DOHH2 (cell line): ENCODE results near the gene MACROD2.

ENCODE experiments used
- H3F3A ChIP-seq: fragments of 200-600 bp; sonication (generic), shearing (Covaris generic); 2 replicates; pipeline ENCODE4 v1.6.0; 2016; ENCODE audit warnings: antibody characterized with exemption, mild to moderate bottlenecking; ENCODE audit not compliant: control insufficient read depth, insufficient read depth
- H3K27ac ChIP-seq: fragments of 200-600 bp; sonication (generic); 2 replicates; pipeline ENCODE4 v1.5.1; 2014; ENCODE audit warnings: low read depth, mild to moderate bottlenecking, low read length, moderate library complexity
- H3K27me3 ChIP-seq: fragments of 200-600 bp; sonication (generic); 2 replicates; pipeline ENCODE4 v1.6.1; 2014; ENCODE audit warnings: mild to moderate bottlenecking, low read length, mixed read lengths; ENCODE audit not compliant: control insufficient read depth
- H3K36me3 ChIP-seq: fragments of 200-600 bp; sonication (generic); 2 replicates; pipeline ENCODE4 v1.6.1; 2014; ENCODE audit warnings: mild to moderate bottlenecking, low read length, moderate library complexity, mixed read lengths; ENCODE audit not compliant: control insufficient read depth
- H3K4me1 ChIP-seq: fragments of 200-600 bp; sonication (generic); 2 replicates; pipeline ENCODE4 v1.6.1; 2014; ENCODE audit warnings: mild to moderate bottlenecking, low read length, mixed read lengths; ENCODE audit not compliant: control insufficient read depth
- H3K4me2 ChIP-seq: fragments of 200-600 bp; sonication (generic); 2 replicates; pipeline ENCODE4 v1.6.0; 2014; ENCODE audit warnings: mild to moderate bottlenecking, low read length, moderate library complexity
- H3K4me3 ChIP-seq: fragments of 200-600 bp; sonication (generic); 2 replicates; pipeline ENCODE4 v1.5.1; 2014; ENCODE audit warnings: mild to moderate bottlenecking, low read length, mixed read lengths
- H3K79me2 ChIP-seq: fragments of 200-600 bp; sonication (generic); 2 replicates; pipeline ENCODE4 v1.6.1; 2014; ENCODE audit warnings: mild to moderate bottlenecking, low read length, mixed read lengths; ENCODE audit not compliant: control insufficient read depth
- H3K9me2 ChIP-seq: fragments of 200-600 bp; sonication (generic); replicated peaks from 2 replicates; pipeline ENCODE4 v1.6.1; 2014; ENCODE audit warnings: mild to moderate bottlenecking, low read length, mixed read lengths; ENCODE audit not compliant: control insufficient read depth
- H3K9me3 ChIP-seq: fragments of 200-600 bp; sonication (generic); 2 replicates; pipeline ENCODE4 v1.6.1; 2014; ENCODE audit warnings: antibody characterized with exemption, low read length, mixed read lengths; ENCODE audit not compliant: control insufficient read depth, insufficient read depth
- H4K20me1 ChIP-seq: fragments of 200-600 bp; sonication (generic); 2 replicates; pipeline ENCODE4 v1.6.0; 2014; ENCODE audit warnings: low read depth, mild to moderate bottlenecking, antibody characterized with exemption, low read length, moderate library complexity; ENCODE audit not compliant: control insufficient read depth, insufficient read depth
- EZH2phosphoT487 ChIP-seq: fragments of 200-600 bp; sonication (generic); IDR thresholded peaks from 2 replicates; pipeline ENCODE4 v1.6.1; 2017; ENCODE audit warnings: borderline replicate concordance, mild to moderate bottlenecking, antibody characterized with exemption, low read length, moderate library complexity, mixed read lengths
- TF ChIP-seq, protein P1 (sequence below): fragments of 200-600 bp; sonication (generic); IDR thresholded peaks from one replicate; pipeline ENCODE4 v1.5.1; 2014; ENCODE audit warnings: antibody characterized with exemption, mild to moderate bottlenecking, low read depth, low read length; ENCODE audit not compliant: poor library complexity, severe bottlenecking

MACROD2 gene

DNA sequence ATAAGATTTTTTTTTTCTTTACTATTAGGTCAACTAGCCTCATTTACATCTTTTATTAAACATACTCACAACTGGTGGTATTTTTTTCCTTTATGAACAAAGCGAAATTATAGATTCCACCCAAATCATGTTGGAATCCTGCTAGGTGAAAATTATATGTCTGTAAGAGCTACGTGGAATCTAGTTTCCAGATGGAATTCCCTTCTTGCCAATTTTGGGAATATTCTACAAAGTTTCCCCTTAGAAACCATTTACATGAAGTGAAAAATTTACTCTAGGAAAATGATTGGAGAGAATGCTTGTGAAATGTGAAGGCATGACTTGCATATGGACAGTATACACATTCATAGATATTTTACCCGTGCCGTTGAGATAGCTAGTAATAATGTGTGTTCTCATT, 1466.6 kb downstream of the MACROD2 start:
- no peaks in the 10 kb centered on the region for H3K36me3 ChIP-seq
- no peak overlapping the region for H3K4me3 ChIP-seq
- no peaks in the 10 kb centered on the region for H3K4me1 ChIP-seq
- TF ChIP-seq, protein P1, sequence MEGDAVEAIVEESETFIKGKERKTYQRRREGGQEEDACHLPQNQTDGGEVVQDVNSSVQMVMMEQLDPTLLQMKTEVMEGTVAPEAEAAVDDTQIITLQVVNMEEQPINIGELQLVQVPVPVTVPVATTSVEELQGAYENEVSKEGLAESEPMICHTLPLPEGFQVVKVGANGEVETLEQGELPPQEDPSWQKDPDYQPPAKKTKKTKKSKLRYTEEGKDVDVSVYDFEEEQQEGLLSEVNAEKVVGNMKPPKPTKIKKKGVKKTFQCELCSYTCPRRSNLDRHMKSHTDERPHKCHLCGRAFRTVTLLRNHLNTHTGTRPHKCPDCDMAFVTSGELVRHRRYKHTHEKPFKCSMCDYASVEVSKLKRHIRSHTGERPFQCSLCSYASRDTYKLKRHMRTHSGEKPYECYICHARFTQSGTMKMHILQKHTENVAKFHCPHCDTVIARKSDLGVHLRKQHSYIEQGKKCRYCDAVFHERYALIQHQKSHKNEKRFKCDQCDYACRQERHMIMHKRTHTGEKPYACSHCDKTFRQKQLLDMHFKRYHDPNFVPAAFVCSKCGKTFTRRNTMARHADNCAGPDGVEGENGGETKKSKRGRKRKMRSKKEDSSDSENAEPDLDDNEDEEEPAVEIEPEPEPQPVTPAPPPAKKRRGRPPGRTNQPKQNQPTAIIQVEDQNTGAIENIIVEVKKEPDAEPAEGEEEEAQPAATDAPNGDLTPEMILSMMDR, result no peak
- TF ChIP-seq EZH2phosphoT487, result no peak
- no peak overlapping the region for H3K27ac ChIP-seq
- no peaks in the 10 kb centered on the region for H3K9me3 ChIP-seq
- H3K79me2 ChIP-seq, result no peaks in the 10 kb centered on the region
- no peaks in the 10 kb centered on the region; the same call in 1 of the 2 replicates for H3K9me2 ChIP-seq
- H3K4me2 ChIP-seq, result no peak overlapping the region
- no peaks in the 10 kb centered on the region for H3K27me3 ChIP-seq
- H3F3A ChIP-seq, result no peaks in the 10 kb centered on the region
- no peaks in the 10 kb centered on the region for H4K20me1 ChIP-seq

DNA sequence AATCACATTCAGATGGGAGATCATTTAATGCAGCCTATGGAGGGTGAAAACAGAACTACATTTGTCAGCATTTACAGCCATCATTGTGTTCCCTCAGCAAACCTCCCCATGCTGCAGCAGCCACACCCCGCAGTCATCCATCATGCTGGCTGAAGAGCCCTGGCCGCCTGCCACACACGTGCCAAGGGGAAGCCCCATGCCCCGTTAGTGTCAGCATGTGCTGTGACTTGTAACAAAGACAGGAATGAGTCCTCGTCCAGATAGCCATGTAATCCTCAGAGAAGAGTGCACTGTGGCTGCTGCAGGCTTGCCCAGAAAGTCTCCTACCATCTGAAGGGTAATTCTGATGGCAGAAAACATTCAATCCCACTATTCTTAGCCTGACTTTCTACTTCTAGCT, 1480.2 kb downstream of the MACROD2 start:
- Histone ChIP-seq H3K4me2 (no peak overlapping the region), H3K4me1 (no peaks in the 10 kb centered on the region), H3F3A (no peaks in the 10 kb centered on the region), H3K27me3 (no peaks in the 10 kb centered on the region), H4K20me1 (no peaks in the 10 kb centered on the region), H3K27ac (no peak overlapping the region), H3K9me2 (no peaks in the 10 kb centered on the region), H3K4me3 (no peak overlapping the region), H3K36me3 (no peaks in the 10 kb centered on the region), H3K79me2 (no peaks in the 10 kb centered on the region), H3K9me3 (no peaks in the 10 kb centered on the region)
- no peak for TF ChIP-seq EZH2phosphoT487
- TF ChIP-seq, protein P1, result no peak

DNA sequence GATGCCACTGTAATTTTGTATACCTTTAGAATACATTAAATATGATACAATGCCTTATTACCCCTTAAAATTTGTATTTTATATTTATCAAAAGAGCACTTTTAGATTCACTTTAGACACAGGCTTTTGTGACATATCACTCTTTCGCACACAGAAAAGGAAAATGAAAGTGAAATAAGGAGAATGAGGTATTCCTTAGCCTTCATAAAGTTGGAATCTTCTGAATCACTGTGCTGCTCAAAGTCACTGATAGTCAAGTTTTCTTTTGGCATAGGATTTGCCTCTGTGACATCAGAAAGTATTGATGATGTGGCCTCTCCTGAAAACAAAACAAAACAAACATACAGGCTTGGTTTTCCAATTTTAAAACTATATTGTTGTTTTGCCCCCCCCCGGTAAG, 1480.9 kb downstream of the MACROD2 start:
- Histone ChIP-seq H3K4me1 (no peaks in the 10 kb centered on the region), H3K4me2 (no peak overlapping the region), H3F3A (no peaks in the 10 kb centered on the region), H3K4me3 (no peak overlapping the region), H3K79me2 (no peaks in the 10 kb centered on the region), H3K9me3 (no peaks in the 10 kb centered on the region), H4K20me1 (no peaks in the 10 kb centered on the region), H3K27me3 (no peaks in the 10 kb centered on the region), H3K9me2 (no peaks in the 10 kb centered on the region), H3K36me3 (no peaks in the 10 kb centered on the region), H3K27ac (no peak overlapping the region)
- TF ChIP-seq EZH2phosphoT487, result no peak
- TF ChIP-seq, protein P1, result no peak

DNA sequence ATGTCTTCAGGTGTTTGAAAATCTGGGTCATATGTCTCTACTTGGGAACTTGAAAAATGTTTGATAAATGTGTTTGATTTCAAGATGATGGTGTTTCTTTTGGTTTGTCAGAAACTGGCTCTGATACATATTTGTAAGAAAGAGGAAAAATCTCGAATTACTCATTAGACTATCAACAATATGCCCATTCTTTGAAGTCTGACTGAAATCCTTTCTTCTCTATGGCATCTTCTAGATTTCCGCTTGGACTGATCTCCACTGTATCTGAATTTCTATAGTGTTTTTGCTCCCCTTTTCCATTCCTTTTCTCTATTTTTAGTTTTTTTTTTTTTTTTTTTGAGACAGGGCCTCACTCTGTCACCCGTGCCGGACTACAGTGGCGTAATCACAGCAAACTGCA, 1481.5 kb downstream of the MACROD2 start:
- Histone ChIP-seq H3K9me3 (no peaks in the 10 kb centered on the region), H3K27me3 (no peaks in the 10 kb centered on the region), H3K9me2 (no peaks in the 10 kb centered on the region), H3F3A (no peaks in the 10 kb centered on the region), H4K20me1 (no peaks in the 10 kb centered on the region), H3K4me1 (no peaks in the 10 kb centered on the region), H3K4me3 (no peak overlapping the region), H3K27ac (no peak overlapping the region), H3K4me2 (no peak overlapping the region), H3K36me3 (no peaks in the 10 kb centered on the region), H3K79me2 (no peaks in the 10 kb centered on the region)
- TF ChIP-seq, protein P1, result no peak
- no peak for TF ChIP-seq EZH2phosphoT487
